ENCODE data around the gene DRG2. TPM values are rescaled to one million over a fixed set of nuclear protein-coding genes. Genes with fewer than 3 reads are reported as not detected.

DRG2 gene
- total RNA-seq, 1 donor from 2014 or later: 24.6 TPM

DNA sequence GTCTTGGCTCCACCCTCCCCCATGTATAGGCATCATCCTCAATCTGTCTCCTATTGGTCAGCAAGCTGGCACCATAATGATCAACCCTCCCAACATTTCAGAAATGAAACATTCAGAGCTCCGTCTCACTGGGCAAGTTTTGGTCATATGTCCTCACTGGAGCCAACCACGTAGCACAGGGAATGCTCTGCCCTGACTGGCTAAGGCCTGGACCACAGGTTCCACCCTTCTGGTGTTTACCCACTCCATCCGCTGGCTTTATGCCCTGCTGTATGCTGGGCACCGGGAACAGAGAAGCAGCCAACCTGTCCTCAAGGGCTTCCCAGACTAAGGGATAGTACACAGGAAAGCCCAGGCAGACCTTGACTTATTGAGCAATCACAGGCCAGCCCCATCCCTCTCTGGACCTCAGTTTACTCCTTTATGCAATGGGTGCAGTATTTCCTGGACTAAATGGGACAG is 41.3 kb downstream of the DRG2 start:
- no peaks in the 10 kb centered on the region for H3K9me3 Mint-ChIP-seq (ENCODE audit: low read depth)
- DNase-seq (ENCODE audit: low spot score): no peak
- no peaks in the 10 kb centered on the region for H3K36me3 Mint-ChIP-seq (ENCODE audit: low read depth)
- no peaks in the 10 kb centered on the region for H3K27me3 Mint-ChIP-seq (ENCODE audit: low read depth)
- H3K27ac Mint-ChIP-seq (ENCODE audit: unreplicated experiment): no peak overlapping the region
- TF ChIP-seq, protein P1, sequence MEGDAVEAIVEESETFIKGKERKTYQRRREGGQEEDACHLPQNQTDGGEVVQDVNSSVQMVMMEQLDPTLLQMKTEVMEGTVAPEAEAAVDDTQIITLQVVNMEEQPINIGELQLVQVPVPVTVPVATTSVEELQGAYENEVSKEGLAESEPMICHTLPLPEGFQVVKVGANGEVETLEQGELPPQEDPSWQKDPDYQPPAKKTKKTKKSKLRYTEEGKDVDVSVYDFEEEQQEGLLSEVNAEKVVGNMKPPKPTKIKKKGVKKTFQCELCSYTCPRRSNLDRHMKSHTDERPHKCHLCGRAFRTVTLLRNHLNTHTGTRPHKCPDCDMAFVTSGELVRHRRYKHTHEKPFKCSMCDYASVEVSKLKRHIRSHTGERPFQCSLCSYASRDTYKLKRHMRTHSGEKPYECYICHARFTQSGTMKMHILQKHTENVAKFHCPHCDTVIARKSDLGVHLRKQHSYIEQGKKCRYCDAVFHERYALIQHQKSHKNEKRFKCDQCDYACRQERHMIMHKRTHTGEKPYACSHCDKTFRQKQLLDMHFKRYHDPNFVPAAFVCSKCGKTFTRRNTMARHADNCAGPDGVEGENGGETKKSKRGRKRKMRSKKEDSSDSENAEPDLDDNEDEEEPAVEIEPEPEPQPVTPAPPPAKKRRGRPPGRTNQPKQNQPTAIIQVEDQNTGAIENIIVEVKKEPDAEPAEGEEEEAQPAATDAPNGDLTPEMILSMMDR (IDR thresholded peaks at IDR 0.05): no peak
- no peaks in the 10 kb centered on the region for H3K4me1 Mint-ChIP-seq (ENCODE audit: low read depth)
- H3K4me3 Mint-ChIP-seq (ENCODE audit: unreplicated experiment): no peak overlapping the region

DNA sequence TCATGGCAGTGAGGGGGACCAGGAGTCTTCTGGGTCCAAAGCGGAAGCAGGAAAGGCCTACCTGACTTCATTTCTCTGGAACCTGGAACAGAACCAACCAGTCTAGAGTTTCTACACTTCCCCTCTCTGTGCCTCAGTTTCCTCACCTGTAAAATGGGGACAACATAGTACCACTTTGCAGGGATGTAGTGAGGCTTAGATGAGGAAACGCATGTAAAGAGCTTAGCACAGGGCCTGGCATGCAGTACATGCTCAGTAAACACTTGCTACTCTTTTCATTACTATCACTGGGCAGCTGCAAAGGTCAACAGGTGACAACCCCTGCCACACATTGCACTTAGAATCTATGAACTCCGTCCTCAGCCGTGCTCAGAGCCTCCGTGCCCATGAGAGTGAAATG is 45.0 kb downstream of the DRG2 start:
- TF ChIP-seq, protein P1 (IDR thresholded peaks at IDR 0.05): no peak
- no peak for DNase-seq (ENCODE audit: low spot score)
- H3K27me3 Mint-ChIP-seq (ENCODE audit: low read depth): peaks cover 3% of the 10 kb centered on the region
- H3K9me3 Mint-ChIP-seq (ENCODE audit: low read depth): no peaks in the 10 kb centered on the region
- no peak overlapping the region for H3K27ac Mint-ChIP-seq (ENCODE audit: unreplicated experiment)
- H3K4me3 Mint-ChIP-seq (ENCODE audit: unreplicated experiment): no peak overlapping the region
- no peaks in the 10 kb centered on the region for H3K4me1 Mint-ChIP-seq (ENCODE audit: low read depth)
- H3K36me3 Mint-ChIP-seq (ENCODE audit: low read depth): no peaks in the 10 kb centered on the region

DNA sequence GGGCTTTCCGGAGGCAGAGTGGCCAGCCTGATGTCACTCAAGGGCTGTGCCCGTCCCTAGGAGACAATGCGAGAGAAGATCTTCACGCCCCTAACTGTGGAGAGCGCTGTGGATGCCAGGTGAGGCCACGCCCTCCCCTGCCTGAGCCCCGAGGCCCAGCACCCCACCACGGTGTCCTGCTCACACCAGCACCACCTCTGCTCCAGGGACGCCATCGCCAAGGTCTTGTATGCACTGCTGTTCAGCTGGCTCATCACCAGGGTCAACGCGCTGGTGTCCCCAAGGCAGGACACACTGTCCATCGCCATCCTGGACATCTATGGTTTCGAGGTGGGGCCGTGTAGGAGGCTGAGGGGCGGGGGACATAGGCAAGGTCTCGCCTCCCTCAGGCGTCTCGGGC is 48.6 kb downstream of the DRG2 start:
- no peaks in the 10 kb centered on the region for H3K4me1 Mint-ChIP-seq (ENCODE audit: low read depth)
- H3K27me3 Mint-ChIP-seq (ENCODE audit: low read depth): peaks cover 3% of the 10 kb centered on the region

DNA sequence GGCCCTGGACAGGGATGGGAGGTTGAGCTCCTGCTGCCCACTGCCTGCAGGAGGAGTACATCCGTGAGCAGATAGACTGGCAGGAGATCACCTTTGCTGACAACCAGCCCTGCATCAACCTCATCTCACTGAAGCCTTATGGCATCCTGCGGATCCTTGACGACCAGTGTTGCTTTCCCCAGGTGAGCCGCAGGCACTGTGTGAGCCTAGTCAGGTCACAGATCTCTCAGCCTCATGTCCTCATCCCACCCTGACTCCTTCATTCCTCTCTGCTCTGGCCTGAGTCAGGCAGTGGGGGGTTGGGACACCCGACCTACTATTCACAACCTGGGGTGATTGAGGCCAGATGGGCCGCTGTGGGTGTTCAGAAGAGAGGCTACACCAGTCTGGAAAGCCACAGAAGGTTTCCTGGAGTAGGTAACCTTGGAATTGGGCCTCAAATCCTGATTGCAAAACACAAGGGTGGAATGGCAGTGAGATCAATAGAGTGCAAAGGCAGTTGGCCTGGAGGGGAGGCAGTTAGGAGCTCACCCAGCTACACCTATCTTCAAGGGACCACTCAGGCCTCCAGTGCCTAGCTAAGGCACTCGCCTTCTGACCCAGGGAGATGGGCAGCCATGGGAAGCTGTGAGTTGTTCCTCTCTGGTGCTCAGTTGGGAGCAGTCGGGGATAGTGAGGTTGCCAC is 50.5 kb downstream of the DRG2 start:
- H3K27me3 Mint-ChIP-seq (ENCODE audit: low read depth): peaks cover 3% of the 10 kb centered on the region
- no peak overlapping the region for H3K27ac Mint-ChIP-seq (ENCODE audit: unreplicated experiment)
- H3K9me3 Mint-ChIP-seq (ENCODE audit: low read depth): no peaks in the 10 kb centered on the region
- DNase-seq (ENCODE audit: low spot score): no peak
- TF ChIP-seq, protein P1 (IDR thresholded peaks at IDR 0.05): no peak
- no peaks in the 10 kb centered on the region for H3K36me3 Mint-ChIP-seq (ENCODE audit: low read depth)
- no peak overlapping the region for H3K4me3 Mint-ChIP-seq (ENCODE audit: unreplicated experiment)
- H3K4me1 Mint-ChIP-seq (ENCODE audit: low read depth): no peaks in the 10 kb centered on the region

More for the DNA sequence above, 48.6 kb downstream of the DRG2 start:
- no peak for DNase-seq (ENCODE audit: low spot score)
- Mint-ChIP-seq H3K4me3 (ENCODE audit: unreplicated experiment) (no peak overlapping the region), H3K9me3 (ENCODE audit: low read depth) (no peaks in the 10 kb centered on the region), H3K36me3 (ENCODE audit: low read depth) (no peaks in the 10 kb centered on the region), H3K27ac (ENCODE audit: unreplicated experiment) (no peak overlapping the region)
- TF ChIP-seq, protein P1 (IDR thresholded peaks at IDR 0.05): no peak

DNA sequence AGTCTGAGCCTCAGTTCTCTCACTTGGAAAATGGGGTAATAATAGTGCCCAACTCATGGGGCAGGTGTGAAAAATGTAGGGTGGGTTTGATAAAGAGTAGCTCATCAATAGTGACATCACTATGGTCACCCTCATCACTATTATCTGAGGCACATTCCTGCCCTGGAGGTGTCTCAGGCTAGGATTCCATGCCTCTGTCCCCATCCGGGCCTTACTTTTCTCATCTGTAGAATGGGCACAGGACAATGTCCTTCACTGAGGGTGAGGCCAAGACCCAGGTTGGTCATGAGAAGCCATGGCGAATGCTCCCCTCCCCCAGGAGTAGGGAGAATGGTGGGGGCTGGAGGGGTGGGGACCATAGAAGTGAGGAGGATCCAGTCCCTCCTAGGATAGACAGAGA is 51.3 kb downstream of the DRG2 start:
- TF ChIP-seq, protein P1 (IDR thresholded peaks at IDR 0.05): no peak
- peaks cover 3% of the 10 kb centered on the region for H3K27me3 Mint-ChIP-seq (ENCODE audit: low read depth)
- H3K9me3 Mint-ChIP-seq (ENCODE audit: low read depth): no peaks in the 10 kb centered on the region
- DNase-seq (ENCODE audit: low spot score): no peak
- H3K27ac Mint-ChIP-seq (ENCODE audit: unreplicated experiment): no peak overlapping the region
- no peaks in the 10 kb centered on the region for H3K4me1 Mint-ChIP-seq (ENCODE audit: low read depth)
- H3K36me3 Mint-ChIP-seq (ENCODE audit: low read depth): no peaks in the 10 kb centered on the region
- no peak overlapping the region for H3K4me3 Mint-ChIP-seq (ENCODE audit: unreplicated experiment)
